Lower leg skin (tissue), 4 donors: ENCODE data around the gene MCM9. TPM values are rescaled to one million over a fixed set of nuclear protein-coding genes. Genes with fewer than 3 reads are reported as not detected.
A peak's percentile ranks its signal among the peaks of the same experiment; 100 is the strongest.

Experiments
- DNase-seq, 2 donors: peaks; one replicate each; pipeline ENCODE4 v3.0.0-alpha.2; 2019; ENCODE audit warnings: low spot score in 2 of 2
- H3K4me3 ChIP-seq: fragments of 200-600 bp; sonication (generic); 2 replicates; pipeline ENCODE4 v1.5.1; 2017; ENCODE audit warnings: mild to moderate bottlenecking, low read depth; ENCODE audit not compliant: poor library complexity, severe bottlenecking
- CTCF ChIP-seq, 3 donors: fragments of 450-650 bp; IDR thresholded peaks; one replicate each; pipeline ENCODE4 v1.5.1; 2016; ENCODE audit warnings: antibody characterized with exemption in 3 of 3, mild to moderate bottlenecking in 3 of 3, moderate library complexity in 2 of 3
- POLR2A ChIP-seq, 2 donors: fragments of 450-650 bp; IDR thresholded peaks; one replicate each; pipeline ENCODE4 v1.6.1; 2016 to 2017; ENCODE audit warnings: antibody characterized with exemption in 2 of 2, mild to moderate bottlenecking in 1 of 2, moderate library complexity in 1 of 2
- WGBS, 2 donors: methylation state at CpG; one replicate each; pipeline ENCODE4 v1.1.5; 2018; 5-methylcytosine and 5-hydroxymethylcytosine counted together
- intact Hi-C: fragments of 100-400 bp; cut with DNase I; formaldehyde crosslinking; loops from one replicate; pipeline ENCODE4 v1.15.0; 2023; ENCODE audit warnings: low total_unique reads
- total RNA-seq, 4 donors: library from RNA; depleted of rRNA; stranded (reverse); fragments of >200 nt; gene quantifications; one replicate each; pipeline ENCODE4 v1.1.0, GENCODE V29; 2016

MCM9 gene
- total RNA-seq, 4 donors from 2014 or later = 21.3 to 29.6 (median 27.6) TPM

GRCh38 chr6:118893064-118893806 is 41.7 kb downstream of the MCM9 start:
- TF ChIP-seq CTCF (IDR thresholded peaks at IDR 0.05) (no peak), POLR2A (IDR thresholded peaks at IDR 0.05) (no peak)
- DNase-seq = peak in 1 of 2 donors; percentile 35
- WGBS, 2 donors = 0% methylated on average over 18 of the region's 18 CpGs
- peak overlapping the region; percentile 58 for H3K4me3 ChIP-seq
- intact Hi-C loops = no loop called here

- 17 to 26% methylated on average over 6 of the region's 6 CpGs for WGBS, 2 donors
- no peak for TF ChIP-seq CTCF (IDR thresholded peaks at IDR 0.05)
- TF ChIP-seq POLR2A (IDR thresholded peaks at IDR 0.05) = no peak
- DNase-seq = no peak
- intact Hi-C loops = no loop called here
- no peak overlapping the region for H3K4me3 ChIP-seq
These were observed 42.5 kb downstream of the MCM9 start for GRCh38 chr6:118892355-118892991.

- TF ChIP-seq CTCF (IDR thresholded peaks at IDR 0.05) (no peak), POLR2A (IDR thresholded peaks at IDR 0.05) (no peak)
- intact Hi-C loops = no loop called here
- H3K4me3 ChIP-seq = no peak overlapping the region
- 82 to 86% methylated on average over 5 of the region's 5 CpGs for WGBS, 2 donors
- no peak for DNase-seq
These were observed 43.8 kb downstream of the MCM9 start for GRCh38 chr6:118890997-118891790.

DNA sequence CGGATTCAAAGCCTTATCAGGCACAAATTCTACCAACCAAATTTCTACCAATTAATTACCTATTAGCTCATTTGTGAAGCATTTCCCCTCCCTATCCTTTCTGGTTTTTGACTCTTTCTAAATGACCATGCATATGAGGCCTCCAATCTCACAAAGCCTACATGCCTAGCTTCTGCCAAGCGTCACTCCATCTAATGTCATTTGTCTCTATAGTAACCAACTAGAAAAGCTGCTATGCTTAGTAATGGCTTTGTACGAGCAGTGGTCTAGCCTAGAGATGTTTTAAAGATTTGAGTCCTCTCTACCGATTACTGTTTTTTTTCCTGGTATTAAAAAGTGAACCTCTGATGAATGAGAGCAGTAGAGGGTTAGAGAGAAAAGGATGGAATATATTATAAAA is 45.8 kb downstream of the MCM9 start:
- no peak overlapping the region for H3K4me3 ChIP-seq
- WGBS, 2 donors = 92 to 96% methylated on average over 4 of the region's 4 CpGs
- intact Hi-C loops = no loop called here
- no peak for DNase-seq
- TF ChIP-seq POLR2A (IDR thresholded peaks at IDR 0.05) (no peak), CTCF (IDR thresholded peaks at IDR 0.05) (no peak)

DNA sequence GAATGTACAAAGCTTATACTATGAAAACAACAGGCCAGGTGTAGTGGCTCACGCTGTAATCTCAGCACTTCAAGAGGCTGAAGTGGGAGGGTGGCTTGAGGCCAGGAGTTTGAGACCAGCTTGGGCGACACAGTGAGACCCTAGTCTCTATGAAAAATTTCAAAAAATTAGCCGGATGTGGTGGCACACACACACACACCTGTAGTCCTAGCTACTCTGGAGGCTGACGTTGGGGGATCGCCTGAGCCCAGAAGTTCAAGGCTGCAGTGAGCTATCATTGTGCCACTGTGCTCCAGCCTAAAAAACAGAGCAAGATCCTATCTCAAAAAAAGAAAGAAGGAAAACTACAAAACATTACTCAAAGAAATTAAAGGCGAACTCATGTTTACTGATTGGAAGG is 48.3 kb downstream of the MCM9 start:
- WGBS, 2 donors = 96 to 97% methylated on average over 6 of the region's 6 CpGs
- DNase-seq = no peak
- no peak for TF ChIP-seq CTCF (IDR thresholded peaks at IDR 0.05)
- no peak for TF ChIP-seq POLR2A (IDR thresholded peaks at IDR 0.05)
- no peak overlapping the region for H3K4me3 ChIP-seq
- intact Hi-C loops = no loop called here
